ENCODE measurements around the gene TNFSF11.

The TNFSF11 gene

DNA sequence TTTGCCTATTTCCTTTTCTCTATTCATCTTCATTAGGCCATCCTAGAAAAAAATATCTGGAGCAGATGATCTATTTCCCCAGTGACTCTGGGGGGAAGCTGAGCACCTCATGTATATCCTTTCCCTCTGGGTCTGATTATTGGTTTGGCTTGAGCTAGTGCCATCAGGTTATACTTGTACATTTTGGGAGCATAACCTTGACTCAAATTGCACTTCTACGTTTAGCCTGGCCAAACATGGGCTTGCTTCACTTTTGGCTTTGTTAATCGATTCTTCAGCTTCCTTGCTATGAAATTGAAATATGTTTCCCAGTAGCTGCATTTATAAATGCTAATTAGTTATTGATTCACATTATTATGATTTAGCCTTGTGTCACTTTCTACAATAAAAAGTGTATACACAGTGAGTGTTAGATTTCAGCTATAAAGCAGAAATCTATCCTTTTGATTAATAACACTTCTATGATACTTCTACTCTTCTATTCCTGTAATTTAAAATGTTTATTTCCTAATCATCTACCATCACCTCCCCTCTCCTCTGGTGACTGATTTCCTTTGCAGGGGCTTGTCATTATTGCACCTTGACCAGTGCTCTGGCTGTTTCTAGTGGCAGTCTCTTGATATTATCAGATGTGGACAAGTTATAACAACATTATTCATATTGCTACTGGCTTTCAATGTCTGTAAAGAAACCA lies 37.3 kb downstream of the TNFSF11 start:
- no peak for DNase-seq (ENCODE audit: low read depth)

DNA sequence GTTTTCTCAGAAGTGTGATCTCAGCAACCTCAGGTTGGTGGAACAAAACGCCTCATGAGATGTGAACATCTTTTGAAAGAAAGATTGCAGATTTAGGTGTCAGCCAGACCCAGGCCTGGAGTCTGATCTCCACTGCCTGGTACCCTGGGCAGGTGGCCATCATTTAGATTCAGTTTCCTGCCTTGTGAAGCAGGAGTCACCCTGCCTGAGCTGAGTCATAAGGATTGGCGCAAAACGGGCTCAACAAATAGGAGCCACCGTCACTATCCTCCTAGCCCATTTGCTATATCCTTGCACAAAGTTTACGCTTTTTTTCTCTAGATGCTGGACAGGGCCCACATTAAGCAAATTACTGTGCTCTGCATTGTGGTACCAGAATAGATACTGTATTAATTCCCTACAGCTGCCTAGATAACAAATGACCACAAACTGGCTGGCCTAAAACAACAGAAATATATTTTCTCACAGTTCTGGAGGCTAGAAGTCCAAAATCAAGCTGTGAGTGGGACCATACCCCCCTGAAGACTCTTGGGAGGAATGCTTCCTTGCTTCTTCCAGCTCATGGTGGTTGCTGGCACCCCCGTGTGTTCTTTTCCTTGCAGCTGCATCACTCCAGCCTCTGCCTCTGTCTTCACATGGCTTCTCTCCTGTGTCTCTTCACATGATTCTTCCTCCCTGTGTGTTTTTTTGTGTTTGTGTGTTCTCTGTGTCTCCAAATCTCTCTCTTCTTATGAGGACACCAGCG lies 38.2 kb downstream of the TNFSF11 start:
- no peak for DNase-seq (ENCODE audit: low read depth)

DNA sequence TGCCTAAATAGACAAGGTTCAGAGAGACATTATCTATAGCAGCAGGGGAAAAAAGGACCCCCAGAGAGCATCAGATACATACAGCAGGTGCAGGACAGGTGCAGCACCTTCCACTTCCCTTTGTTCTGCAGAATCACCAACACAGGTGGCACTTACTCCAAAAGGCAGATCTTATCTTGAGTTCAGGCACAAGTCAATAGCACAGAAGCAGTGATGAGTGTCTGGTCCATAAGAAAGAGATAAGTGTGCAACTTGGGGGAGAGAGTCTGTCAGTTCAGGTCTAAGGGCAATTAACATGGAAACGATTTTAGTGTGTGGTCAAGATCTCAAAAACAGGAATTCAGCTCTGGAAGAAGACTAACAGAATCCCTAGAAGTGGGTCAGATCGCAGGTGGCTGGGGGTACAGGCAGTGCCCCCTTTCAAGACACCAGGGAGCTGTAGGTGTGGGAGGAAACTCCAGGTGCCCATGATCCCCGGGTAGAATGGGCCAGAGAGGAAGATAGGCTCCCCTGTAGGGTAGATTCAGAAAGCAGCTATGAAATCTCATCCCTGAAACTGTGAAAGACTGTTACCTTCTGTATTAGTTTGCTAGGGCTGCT lies 40.6 kb downstream of the TNFSF11 start:
- DNase-seq (ENCODE audit: low read depth), result no peak

DNA sequence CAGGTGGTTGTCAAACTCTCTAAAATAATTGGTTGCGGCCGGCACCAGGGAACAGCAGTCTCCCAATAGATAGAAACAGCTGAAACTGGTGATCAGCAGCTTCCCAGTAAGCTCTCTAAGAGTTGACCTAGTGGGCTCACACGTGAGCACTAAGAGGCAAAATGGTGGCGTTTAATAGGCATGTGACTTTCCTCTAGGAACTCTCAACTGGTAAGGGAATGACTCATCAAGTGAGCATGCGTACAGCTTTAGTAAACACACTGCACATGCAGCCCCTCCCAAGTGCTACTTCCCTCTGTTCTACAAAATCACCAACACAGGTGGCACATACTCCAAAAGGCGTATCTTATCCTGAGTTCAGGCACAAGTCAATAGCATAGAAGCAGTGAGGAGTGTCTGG lies 41.7 kb downstream of the TNFSF11 start:
- DNase-seq (ENCODE audit: low read depth), result no peak

DNA sequence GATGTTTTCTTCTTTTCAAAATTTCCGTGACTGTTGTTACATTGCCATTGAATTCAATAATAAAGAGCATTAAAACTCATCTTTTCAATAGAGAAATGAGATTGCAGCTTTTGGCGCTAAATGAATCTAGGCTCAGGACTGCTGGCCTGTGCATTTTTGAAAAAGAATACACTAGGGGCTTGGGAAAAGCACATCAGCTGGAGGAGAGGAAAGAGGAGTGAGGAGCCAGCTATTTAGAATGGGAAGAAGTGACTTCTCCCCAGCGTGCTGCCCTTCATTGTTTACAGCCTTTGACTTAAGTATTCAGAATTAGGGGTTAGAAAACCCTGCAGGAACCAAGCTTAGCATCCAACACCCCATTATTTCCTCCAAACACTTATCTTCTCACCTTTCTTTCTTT lies 43.3 kb downstream of the TNFSF11 start:
- DNase-seq (ENCODE audit: low read depth), result no peak

DNA sequence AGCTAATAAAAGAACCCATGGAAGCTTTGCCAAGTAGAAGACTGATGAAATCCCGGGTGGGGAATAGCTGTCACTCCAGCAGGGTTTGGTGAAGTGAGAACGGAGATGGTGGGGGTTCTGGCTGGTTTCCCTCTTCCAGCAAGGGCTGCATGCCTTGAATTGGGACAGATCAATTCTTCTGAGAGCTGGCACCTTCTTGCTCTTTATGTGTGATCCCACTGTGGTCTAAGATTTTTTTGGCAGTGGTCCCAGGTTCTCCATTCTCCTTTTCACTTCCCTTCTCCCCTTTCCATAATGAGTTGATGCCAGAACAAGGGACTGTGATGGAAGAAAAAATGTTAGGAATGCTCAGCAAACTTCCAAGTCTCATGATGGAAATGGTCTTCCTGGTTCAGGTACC lies 50.0 kb downstream of the TNFSF11 start:
- DNase-seq (ENCODE audit: low read depth), result no peak

DNA sequence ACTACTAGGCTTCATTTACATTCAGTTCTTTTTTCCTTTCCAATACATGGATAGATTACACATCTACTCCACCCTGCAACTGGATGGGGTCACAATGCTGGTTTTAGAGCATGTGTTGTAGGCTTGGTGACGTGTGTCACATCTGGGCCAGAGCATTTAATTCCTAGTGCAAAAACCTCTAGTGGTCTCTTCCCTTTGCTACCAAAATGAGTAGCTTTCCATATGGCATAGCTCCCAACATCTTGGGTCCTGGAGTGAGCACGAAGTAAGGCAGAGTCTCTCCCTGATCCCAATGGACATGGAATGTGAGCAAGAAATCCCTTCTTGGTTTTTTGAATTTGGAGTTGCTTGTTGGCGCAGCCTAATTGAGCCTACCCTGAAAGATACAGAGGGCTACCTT lies 51.7 kb downstream of the TNFSF11 start:
- DNase-seq (ENCODE audit: low read depth), result no peak

DNA sequence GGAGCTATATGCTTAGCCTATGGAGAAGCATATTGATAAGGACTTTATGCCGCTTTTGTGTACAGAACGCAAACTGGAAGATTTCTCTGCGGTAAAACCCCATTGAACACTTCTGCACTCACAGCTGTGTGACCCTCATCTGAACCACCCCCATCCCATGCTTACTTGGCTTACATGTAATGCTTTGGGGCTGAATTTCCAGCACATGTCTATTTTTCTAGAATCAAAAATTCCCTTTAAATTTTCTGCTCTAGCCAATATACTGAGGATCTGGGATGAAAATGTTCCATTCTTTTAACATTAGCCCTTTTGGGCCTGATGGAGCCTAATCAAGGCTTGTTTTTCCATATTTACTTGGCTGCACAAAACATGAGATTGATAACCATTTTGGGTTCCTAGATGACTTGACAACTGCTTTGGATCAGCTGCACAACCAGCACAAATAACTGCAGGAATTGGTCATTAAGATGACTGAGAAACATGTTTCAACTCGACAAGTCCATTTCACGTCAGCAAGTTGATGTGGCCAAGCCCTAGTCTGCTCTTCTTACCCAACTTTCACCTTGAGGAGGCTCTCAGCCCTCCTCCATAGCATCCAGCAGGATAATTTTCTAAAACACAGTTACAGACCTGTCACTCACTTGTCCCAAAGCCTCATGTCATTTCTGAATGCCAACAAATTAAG lies 52.4 kb downstream of the TNFSF11 start:
- no peak for DNase-seq (ENCODE audit: low read depth)

DNA sequence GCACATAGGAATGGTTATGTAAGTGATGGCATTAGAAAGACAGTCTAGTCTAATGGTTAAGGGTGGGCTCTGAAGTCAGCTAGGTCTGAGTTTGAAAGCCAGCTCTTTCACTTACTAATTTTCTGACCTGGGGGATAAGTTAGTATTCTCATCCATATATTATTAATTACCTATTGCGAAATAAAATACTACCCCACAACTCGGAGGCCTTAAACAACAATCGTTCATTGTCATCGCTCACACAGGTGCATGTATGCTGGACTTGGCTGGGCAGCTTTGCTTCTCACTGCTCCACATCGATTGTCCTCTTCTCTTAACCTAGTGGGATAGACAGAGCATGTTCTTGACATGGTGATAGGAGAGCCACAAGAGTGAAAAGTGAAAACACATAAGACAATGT lies 54.7 kb downstream of the TNFSF11 start:
- DNase-seq (ENCODE audit: low read depth), result no peak

DNA sequence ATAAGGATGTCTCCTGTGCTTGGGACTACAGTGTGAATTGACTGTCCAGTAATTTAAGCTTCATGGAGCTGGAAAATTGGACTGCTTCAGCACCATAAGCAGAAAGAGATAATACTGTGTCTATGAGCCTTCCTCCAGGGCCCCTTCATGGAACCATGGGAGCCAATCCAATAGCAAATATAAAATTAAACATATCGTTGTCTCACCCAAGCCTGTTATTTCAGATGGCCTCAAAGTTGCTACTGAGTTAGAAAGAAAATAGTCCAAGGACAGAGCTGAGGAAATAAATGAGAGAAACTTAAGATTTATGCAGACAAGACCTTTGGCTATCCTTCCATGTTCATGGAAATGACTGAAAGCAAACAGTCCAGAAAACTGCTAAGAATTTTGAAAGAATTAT lies 57.2 kb downstream of the TNFSF11 start:
- DNase-seq (ENCODE audit: low read depth), result no peak

DNA sequence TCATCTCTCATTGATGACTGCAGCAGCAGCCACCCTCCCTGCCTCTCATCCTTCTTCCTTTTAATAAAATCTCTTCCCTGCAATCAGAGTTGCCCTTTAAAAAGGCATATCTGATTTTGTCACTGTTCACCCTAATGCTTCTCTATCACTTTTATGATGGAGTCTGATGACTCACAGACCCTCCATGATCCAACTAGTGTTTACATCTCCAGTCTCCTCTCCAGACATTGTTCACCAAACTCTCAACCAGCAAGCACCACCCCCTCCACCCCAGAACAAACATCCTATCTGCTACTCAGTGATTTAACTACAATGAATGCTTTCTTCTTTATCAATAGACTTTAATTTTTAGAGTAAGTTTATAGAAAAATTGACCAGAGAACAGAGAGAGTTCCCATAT lies 59.5 kb downstream of the TNFSF11 start:
- DNase-seq (ENCODE audit: low read depth), result no peak

DNA sequence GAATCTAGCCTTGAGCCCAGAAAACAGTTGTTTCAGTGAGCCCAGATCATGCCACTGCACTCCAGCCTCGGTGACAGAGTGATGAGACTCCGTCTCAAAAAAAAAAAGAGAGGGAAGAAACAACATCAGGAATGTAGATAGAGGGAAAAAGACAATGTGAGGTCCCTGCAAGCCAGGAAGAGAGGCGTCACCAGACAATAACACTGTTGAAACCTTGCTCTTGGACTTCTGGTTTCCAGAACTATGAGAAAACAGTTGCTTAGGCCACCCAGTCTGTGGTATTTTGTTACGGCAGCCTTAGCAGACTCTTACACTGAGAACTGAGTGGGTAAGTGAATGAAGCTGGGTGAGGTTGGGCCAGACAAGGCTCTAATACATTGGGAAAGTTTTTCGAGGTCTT lies 64.1 kb downstream of the TNFSF11 start:
- DNase-seq (ENCODE audit: low read depth), result no peak

DNA sequence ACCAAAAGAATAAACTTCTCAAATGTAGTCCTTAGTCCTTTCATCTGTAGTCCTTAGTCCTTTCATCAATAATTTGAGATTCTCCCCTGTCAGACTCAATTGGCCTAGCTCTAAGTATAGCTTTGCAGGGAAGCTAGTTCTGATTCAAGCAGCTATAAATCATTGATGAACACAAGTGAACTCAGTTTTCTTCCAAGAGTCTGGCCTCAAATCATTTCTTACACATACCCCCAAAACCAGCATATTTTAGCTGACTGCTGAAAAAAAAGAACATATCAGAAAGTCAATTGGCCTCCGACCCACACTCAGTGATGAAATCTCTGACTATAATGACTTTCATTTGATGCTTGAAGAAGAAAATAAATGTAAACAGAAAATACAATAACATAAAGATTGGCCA lies 64.9 kb downstream of the TNFSF11 start:
- no peak for DNase-seq (ENCODE audit: low read depth)

DNA sequence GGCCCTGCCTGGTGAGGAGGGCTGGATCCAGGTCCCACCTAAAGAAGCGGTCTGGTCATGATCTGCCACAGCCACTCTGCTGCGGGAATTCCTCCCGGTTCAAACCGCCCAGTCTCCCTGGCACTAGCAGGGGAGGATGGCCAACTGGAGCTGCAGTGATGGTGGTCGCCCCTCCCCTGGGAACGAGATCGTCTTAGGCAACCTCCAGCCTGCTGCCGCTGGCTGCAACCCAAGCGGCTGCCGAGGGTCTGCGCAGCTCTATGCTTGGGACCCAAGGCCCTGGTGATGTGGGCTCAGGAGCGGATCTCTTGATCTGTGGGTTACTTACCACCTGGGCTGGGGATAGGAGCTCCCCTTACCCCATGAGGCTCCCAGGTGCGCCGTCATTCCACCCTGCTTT lies 69.1 kb downstream of the TNFSF11 start:
- no peak for DNase-seq (ENCODE audit: low read depth)

DNA sequence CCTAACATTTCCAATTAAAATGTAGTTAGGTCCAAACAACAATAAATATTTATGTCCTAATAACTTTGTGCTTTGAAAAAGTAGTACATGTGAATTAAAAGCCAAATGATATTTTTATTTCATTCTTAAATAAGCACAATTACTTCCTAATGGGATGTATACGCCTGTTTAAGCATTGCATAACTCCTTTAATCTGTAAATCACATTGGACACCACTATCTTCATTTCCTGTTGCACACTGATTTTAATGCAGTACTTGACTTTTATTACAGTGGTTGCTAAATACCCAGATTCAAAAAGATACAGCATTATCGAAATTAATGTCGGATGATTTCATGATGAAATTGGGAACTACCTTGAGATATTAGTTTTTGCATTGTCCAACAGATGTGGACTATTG lies 70.9 kb downstream of the TNFSF11 start:
- no peak for DNase-seq (ENCODE audit: low read depth)

DNA sequence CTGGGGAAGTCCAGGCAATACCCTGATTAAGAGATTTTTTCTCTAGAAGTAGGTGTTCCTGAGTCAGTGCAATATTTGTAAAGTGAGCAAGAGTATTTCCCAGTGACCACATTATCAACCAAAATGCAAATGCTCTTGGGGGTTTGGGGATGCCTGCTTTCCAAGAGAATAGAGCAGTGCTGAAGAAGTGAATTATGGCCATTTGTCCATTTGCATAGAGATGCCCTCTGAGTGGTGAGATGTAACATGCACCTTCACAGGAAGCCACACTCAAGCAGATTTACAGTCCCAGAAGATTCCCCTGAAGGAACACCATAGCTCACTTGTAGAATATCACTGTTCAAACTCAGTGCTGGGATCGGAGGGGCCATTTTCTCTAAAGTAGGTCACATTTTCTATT lies 71.8 kb downstream of the TNFSF11 start:
- no peak for DNase-seq (ENCODE audit: low read depth)

DNA sequence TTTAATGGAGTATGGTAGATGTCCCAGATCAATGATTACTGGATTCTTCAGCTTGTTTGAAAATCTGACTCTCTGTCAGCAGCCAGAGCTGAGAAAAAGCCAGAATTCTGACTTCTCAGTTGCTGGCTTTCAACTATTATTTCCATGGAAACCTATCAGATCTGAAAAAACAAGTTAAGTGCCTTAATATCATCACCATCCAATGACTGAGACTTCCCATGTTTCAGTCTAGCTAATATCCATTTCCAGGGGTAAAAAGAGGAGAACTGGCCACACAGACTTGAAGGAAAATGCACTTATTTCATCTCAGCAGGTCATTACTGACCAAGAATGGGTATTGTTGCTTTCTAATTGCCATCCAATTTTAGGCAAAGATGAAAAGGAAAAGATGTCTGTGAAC lies 75.2 kb downstream of the TNFSF11 start:
- DNase-seq (ENCODE audit: low read depth), result no peak

DNA sequence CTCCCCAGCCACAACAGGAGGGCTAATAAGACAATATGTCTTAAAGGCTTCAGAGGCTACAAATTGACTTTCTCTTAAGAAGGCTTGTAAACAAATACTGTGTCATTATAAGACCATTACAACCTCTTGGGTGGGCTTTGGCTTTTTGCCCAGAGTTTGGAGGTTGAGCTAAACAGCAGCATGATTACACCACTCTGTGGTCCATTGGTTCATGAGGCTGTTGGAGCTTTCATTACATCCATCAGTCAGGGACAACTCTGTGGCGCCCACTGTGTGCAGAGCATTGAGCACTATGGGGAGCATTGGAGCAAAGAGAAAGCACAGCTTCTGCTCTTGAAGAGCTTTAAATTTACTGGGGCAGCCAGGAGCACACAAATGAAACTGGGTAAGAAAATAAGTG lies 75.9 kb downstream of the TNFSF11 start:
- no peak for DNase-seq (ENCODE audit: low read depth)

DNA sequence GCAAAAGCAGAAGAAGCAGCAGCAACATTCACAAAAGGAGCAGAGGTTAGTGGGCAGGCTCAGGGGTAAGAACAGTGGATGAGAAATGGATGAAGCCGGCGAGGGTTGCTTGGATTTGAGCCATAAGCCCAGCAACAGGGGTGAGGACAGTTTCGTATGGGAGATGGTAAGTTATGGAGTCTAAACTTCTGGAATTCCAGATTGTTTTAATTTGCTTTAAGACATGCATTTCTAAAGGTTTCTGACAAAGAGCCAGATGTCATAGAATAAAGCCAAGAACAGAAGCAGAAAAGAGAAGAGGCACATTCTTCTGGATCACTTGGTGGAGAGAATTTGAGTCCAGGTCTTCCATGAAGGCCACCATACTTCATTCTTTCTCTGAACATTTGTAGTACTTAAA lies 76.6 kb downstream of the TNFSF11 start:
- DNase-seq (ENCODE audit: low read depth), result no peak

DNA sequence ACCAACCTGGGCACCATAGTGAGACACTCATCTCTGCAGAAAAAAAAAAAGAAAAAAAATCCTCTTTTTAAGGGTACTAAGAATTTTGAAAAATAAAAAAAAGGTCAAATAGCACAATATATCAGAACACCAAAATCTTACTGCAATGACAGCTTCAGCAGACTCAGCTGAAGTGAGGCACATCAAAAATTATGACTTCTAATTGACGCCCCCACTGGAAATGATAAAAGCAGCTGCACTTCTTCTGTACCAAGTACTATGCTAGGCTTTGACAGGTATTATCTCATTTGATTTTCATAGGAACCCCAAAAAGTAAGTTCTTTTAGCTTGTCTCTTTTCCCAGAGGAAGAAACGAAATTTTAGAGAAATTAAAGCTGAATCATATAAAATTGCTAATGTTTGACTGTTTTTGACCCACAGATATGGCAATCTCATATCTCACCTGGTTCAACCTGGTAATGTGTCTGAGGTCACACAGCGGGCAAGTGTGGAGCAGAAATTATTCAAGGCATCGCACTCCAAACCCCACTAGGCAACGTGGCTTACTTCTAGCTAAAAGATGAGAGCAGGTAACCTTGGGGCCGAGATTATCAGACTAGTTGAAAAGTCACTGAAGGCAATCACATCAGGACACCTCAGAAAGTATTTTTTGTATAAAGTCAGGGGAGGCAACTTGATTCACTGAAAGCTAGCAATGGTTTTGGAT lies 78.1 kb downstream of the TNFSF11 start:
- DNase-seq (ENCODE audit: low read depth), result no peak

DNA sequence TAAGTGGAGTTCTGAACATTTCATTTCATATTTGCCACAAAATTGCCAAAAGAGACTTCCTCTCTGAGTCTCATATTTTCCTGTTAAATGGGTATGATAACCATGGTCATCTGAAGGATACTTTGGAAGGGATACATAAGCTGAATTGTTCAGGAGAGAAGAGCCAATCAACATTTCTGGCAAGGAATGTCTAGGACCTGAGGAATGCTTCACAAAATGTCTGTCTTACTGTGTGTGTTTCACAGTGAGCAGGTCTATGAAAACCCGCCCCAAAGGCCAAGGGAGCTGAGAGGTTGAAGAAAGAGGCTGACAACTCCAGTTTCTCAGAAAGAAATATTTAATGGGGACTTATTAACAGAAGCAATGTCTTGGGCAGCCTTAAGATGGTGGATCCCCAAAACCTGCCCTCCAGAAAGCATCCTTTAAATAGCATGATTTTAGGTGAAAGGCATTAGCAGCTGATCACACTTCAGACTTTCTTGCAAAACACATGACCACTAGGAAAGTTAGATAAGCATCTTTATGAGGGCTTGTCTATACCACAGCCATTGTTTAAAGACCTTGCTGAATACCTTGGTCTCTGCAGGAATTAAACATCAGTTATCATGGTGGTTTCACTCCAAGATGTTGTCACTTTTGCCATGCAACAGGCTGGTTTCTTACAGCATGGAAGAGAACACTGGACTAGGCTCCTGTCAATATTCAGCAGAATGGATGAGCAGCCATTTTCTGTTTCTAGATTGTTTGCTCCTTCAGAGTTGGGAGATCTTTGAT lies 78.9 kb downstream of the TNFSF11 start:
- DNase-seq (ENCODE audit: low read depth), result no peak
